WTC11 (cell line): Measurements from ENCODE around the gene MRPS34. TPM values are rescaled to one million over a fixed set of nuclear protein-coding genes. Genes with fewer than 3 reads are reported as not detected.

ENCODE experiments used
- ATAC-seq: fragments of 200-7000 bp; cut with Tn5 transposase; 2 replicates; pipeline ENCODE4 v1.10.0; 2021; ENCODE audit warnings: mild to moderate bottlenecking, moderate library complexity
- CTCF ChIA-PET: fragments of 300-600 bp; sonication (Branson Sonifier 250); formaldehyde crosslinking; loops from one replicate; lab custom pipeline; 2021; ENCODE audit warnings: antibody characterized with exemption; lab: Charles Lee
- POLR2A ChIA-PET: fragments of 350-600 bp; sonication (Branson Sonifier 250); formaldehyde crosslinking; loops from one replicate; lab custom pipeline; 2021; ENCODE audit warnings: antibody characterized with exemption; lab: Charles Lee
- DNase-seq: peaks from one replicate; pipeline ENCODE4 v3.0.0; 2021; ENCODE audit warnings: low spot score
- H3K27ac Mint-ChIP-seq: 2 replicates; pipeline ENCODE4 v1.8.0; 2021; ENCODE audit warnings: mixed read lengths
- H3K27me3 Mint-ChIP-seq: 2 replicates; pipeline ENCODE4 v1.8.0; 2021; ENCODE audit warnings: low read depth, mild to moderate bottlenecking, moderate library complexity, mixed read lengths
- H3K36me3 Mint-ChIP-seq: 2 replicates; pipeline ENCODE4 v1.8.0; 2021; ENCODE audit warnings: mixed read lengths
- H3K4me1 Mint-ChIP-seq: 2 replicates; pipeline ENCODE4 v1.8.0; 2022; ENCODE audit warnings: mixed read lengths
- H3K4me3 Mint-ChIP-seq: 2 replicates; pipeline ENCODE4 v1.8.0; 2021; ENCODE audit warnings: mild to moderate bottlenecking, moderate library complexity, mixed read lengths
- H3K9me3 Mint-ChIP-seq: 2 replicates; pipeline ENCODE4 v1.8.0; 2021; ENCODE audit warnings: mixed read lengths
- AFF4 ChIP-seq: sonication (generic); formaldehyde crosslinking; IDR thresholded peaks from 2 replicates; pipeline ENCODE4 v1.8.1; 2023; ENCODE audit warnings: mild to moderate bottlenecking, missing genetic modification reagents, borderline replicate concordance
- ARID4B ChIP-seq: sonication (generic); formaldehyde crosslinking; IDR thresholded peaks from 2 replicates; pipeline ENCODE4 v1.8.0; 2023; ENCODE audit warnings: missing genetic modification reagents, mild to moderate bottlenecking, borderline replicate concordance
- FOXP4 ChIP-seq: sonication (generic); formaldehyde crosslinking; IDR thresholded peaks from 2 replicates; pipeline ENCODE4 v1.8.0; 2022; ENCODE audit warnings: mild to moderate bottlenecking, missing genetic modification reagents
- GRHL2 ChIP-seq: fragments of 250-450 bp; sonication (Bioruptor Pico); IDR thresholded peaks from 2 replicates; pipeline ENCODE4 v1.8.0; 2022; ENCODE audit warnings: mild to moderate bottlenecking, moderate library complexity; ENCODE audit not compliant: insufficient replicate concordance, severe bottlenecking
- ZNF281 ChIP-seq: sonication (generic); formaldehyde crosslinking; IDR thresholded peaks from 2 replicates; pipeline ENCODE4 v1.8.0; 2023; ENCODE audit warnings: mild to moderate bottlenecking, missing genetic modification reagents
- total RNA-seq: library from RNA; stranded (reverse); gene quantifications from 3 replicates; pipeline ENCODE4 v1.2.3, GENCODE V29; 2021
- TF ChIP-seq, protein P1 (sequence below): fragments of 250-450 bp; sonication (Bioruptor Pico); IDR thresholded peaks from 2 replicates; pipeline ENCODE4 v1.9.0; 2021; ENCODE audit warnings: moderate library complexity, mild to moderate bottlenecking, inconsistent platforms, borderline replicate concordance
- TF ChIP-seq, protein P2 (sequence below): sonication (generic); formaldehyde crosslinking; IDR thresholded peaks from 2 replicates; pipeline ENCODE4 v1.8.1; 2022; ENCODE audit warnings: mild to moderate bottlenecking, moderate library complexity, missing genetic modification reagents
- TF ChIP-seq, protein P3 (sequence below): sonication (generic); formaldehyde crosslinking; IDR thresholded peaks from 2 replicates; pipeline ENCODE4 v1.8.1; 2023; ENCODE audit warnings: mild to moderate bottlenecking, missing genetic modification reagents, moderate library complexity

MRPS34 gene
- total RNA-seq, 1 experiment from 2014 or later = 258 TPM

DNA sequence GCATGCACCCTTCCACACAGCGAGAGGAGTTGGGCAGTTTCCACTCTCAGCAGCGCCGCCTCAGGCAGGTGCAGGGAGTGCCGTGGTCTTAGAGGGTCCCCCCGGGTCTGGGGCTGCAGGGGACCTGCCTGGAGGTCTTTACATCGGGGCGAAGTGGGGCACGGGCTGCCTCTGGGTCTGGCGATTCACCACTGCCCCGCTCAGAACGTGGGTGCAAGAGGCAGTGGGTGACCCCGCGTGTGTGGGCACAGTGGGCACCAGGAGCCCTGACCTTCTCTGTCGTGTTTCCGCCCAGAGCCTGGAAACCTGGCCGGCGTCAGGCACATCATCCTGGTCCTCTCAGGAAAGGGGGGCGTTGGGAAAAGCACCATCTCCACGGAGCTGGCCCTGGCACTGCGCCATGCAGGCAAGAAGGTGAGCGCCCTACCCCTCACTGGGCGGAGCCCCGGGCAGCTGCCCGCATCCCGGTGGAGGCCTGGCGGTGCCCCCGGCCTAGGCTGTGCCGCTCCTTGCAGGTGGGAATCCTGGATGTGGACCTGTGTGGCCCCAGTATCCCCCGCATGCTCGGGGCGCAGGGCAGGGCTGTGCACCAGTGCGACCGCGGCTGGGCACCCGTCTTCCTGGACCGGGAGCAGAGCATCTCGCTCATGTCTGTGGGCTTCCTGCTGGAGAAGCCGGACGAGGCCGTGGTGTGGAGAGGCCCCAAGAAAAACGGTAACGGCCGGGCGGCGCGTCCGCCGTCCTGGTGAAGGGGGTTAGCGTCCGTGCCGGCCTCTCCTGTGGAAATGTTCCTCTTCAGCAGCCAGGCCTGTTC is 13.5 kb upstream of the MRPS34 start (continued):
- TF ChIP-seq AFF4 (CRISPR knock-in tag) = no peak
- TF ChIP-seq, protein P1, sequence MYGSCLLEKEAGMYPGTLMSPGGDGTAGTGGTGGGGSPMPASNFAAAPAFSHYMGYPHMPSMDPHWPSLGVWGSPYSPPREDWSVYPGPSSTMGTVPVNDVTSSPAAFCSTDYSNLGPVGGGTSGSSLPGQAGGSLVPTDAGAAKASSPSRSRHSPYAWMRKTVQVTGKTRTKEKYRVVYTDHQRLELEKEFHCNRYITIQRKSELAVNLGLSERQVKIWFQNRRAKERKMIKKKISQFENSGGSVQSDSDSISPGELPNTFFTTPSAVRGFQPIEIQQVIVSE (CRISPR knock-in tag) = no peak
- TF ChIP-seq, protein P2, sequence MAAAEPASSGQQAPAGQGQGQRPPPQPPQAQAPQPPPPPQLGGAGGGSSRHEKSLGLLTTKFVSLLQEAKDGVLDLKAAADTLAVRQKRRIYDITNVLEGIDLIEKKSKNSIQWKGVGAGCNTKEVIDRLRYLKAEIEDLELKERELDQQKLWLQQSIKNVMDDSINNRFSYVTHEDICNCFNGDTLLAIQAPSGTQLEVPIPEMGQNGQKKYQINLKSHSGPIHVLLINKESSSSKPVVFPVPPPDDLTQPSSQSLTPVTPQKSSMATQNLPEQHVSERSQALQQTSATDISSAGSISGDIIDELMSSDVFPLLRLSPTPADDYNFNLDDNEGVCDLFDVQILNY (CRISPR knock-in tag) = no peak
- TF ChIP-seq ZNF281 (CRISPR knock-in tag) = no peak
- TF ChIP-seq, protein P3, sequence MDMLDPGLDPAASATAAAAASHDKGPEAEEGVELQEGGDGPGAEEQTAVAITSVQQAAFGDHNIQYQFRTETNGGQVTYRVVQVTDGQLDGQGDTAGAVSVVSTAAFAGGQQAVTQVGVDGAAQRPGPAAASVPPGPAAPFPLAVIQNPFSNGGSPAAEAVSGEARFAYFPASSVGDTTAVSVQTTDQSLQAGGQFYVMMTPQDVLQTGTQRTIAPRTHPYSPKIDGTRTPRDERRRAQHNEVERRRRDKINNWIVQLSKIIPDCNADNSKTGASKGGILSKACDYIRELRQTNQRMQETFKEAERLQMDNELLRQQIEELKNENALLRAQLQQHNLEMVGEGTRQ (CRISPR knock-in tag) = no peak

DNA sequence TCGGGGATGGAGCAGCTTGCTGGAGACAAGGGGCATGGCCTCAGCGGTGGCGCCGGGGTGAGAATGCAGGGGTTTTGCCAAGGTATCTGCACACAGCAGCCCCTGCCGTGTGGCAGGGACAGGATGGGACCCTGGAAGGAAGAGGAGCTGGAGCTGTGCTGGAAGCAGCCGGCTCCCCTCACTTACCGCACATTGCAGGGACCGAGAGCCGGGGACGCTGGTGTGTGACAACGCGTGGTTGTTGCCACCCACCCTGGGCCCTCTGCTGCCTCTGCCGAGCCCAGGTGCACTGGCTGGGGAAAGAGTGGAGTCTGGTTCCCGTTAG is 12.9 kb upstream of the MRPS34 start:
- POLR2A ChIA-PET = no interaction called here
- no peak overlapping the region for H3K4me3 Mint-ChIP-seq
- no peak overlapping the region for H3K27ac Mint-ChIP-seq
- peaks cover 5% of the 10 kb centered on the region for H3K36me3 Mint-ChIP-seq
- TF ChIP-seq ARID4B (no peak), FOXP4 (CRISPR knock-in tag) (no peak), GRHL2 (CRISPR knock-in tag) (no peak), ZNF281 (CRISPR knock-in tag) (no peak)
- TF ChIP-seq, protein P1 (CRISPR knock-in tag) = no peak
- no peaks in the 10 kb centered on the region for H3K9me3 Mint-ChIP-seq
- CTCF ChIA-PET = no interaction called here
- ATAC-seq (no peak), DNase-seq (no peak)
- H3K4me1 Mint-ChIP-seq = peaks cover 7% of the 10 kb centered on the region
- H3K27me3 Mint-ChIP-seq = no peaks in the 10 kb centered on the region
